HFFc6 (cell line): ENCODE measurements around the gene MSRB3. TPM values are rescaled to one million over a fixed set of nuclear protein-coding genes. Genes with fewer than 3 reads are reported as not detected.
"Not testable (repeated sequence)": the region's sequence is repeated elsewhere in the genome, so short reads cannot be mapped to it uniquely, and the experiment has no call there.

ENCODE experiments used
- DNase-seq: peaks from one replicate; pipeline ENCODE4 v3.0.0-alpha.2; 2018
- H3K27ac Mint-ChIP-seq: 2 replicates; pipeline ENCODE4 v1.8.0; 2020; ENCODE audit warnings: mild to moderate bottlenecking, mixed read lengths
- H3K27me3 Mint-ChIP-seq: 2 replicates; pipeline ENCODE4 v1.8.0; 2021; ENCODE audit warnings: mild to moderate bottlenecking, moderate library complexity, mixed read lengths; ENCODE audit not compliant: insufficient read depth
- H3K36me3 Mint-ChIP-seq: 2 replicates; pipeline ENCODE4 v1.8.0; 2021; ENCODE audit warnings: low read depth, mixed read lengths
- H3K4me1 Mint-ChIP-seq: 2 replicates; pipeline ENCODE4 v1.8.0; 2020; ENCODE audit warnings: low read depth, mixed read lengths
- H3K4me3 Mint-ChIP-seq: 2 replicates; pipeline ENCODE4 v1.8.0; 2020; ENCODE audit warnings: mild to moderate bottlenecking, moderate library complexity, mixed read lengths
- H3K9me3 Mint-ChIP-seq: 2 replicates; pipeline ENCODE4 v1.8.0; 2020; ENCODE audit warnings: mild to moderate bottlenecking, mixed read lengths
- CTCF ChIP-seq: fragments of 200-600 bp; sonication (generic); IDR thresholded peaks from 2 replicates; pipeline ENCODE4 v1.5.0; 2021; ENCODE audit warnings: antibody characterized with exemption, mild to moderate bottlenecking
- total RNA-seq, 6 experiments: library from RNA; stranded (reverse); fragmentation: NEBNext Ultra II Directional; extraction: Animal tissue kit (Norgen Biotek cat#: 25700); gene quantifications; 2 replicates in 1 of 6; 3 replicates in 5 of 6; pipeline ENCODE4 v1.2.3, GENCODE V29; 2021

Gene MSRB3
- total RNA-seq, 6 experiments from 2014 or later: 108 to 143 (median 127) TPM

- Mint-ChIP-seq H3K27ac (no peak overlapping the region), H3K4me3 (no peak overlapping the region), H3K4me1 (peaks cover 65% of the 10 kb centered on the region), H3K36me3 (peaks cover 31% of the 10 kb centered on the region), H3K9me3 (no peaks in the 10 kb centered on the region), H3K27me3 (peaks cover 2% of the 10 kb centered on the region; the same call in 1 of the 2 replicates)
- TF ChIP-seq CTCF: no peak
- DNase-seq: no peak
Observed at GRCh38 chr12:65450625-65451024, 172.1 kb downstream of the MSRB3 start.

DNA sequence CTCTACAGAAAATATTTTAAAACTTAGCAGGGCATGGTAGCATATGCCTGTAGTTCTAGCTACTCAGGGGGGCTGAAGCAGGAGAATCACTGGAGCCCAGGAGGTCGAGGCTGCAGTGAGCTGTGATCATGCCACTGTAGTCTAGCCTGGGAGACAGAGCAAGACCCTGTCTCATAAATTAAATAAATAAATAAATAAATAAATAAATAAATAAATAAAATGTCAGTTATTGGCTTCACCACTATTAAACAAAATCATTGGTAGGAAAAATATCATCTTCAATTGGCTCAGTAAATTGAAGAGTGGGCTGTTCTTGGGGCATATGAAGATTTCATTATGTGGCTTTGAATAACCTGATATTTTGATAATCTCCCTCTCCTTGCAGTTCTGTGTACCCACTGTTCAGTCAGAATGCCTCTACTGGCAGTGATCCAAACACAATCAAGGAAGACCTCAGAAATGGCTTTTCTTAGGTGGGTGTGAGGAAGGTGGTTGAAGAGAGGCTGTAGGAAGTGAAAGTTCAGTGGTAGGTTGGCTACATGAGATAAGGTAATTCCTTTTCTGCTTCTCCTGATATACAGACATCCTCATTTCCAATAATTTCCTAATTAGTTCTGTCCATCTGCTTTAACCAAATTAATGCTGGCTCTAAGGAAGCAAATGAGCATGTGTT, 175.8 kb downstream of the MSRB3 start:
- no peaks in the 10 kb centered on the region for H3K9me3 Mint-ChIP-seq
- peaks cover 47% of the 10 kb centered on the region for H3K4me1 Mint-ChIP-seq
- DNase-seq: no peak
- peaks cover 2% of the 10 kb centered on the region; the same call in 1 of the 2 replicates for H3K27me3 Mint-ChIP-seq
- H3K4me3 Mint-ChIP-seq: no peak overlapping the region
- no peak overlapping the region for H3K27ac Mint-ChIP-seq
- no peak for TF ChIP-seq CTCF
- peaks cover 52% of the 10 kb centered on the region for H3K36me3 Mint-ChIP-seq

- not testable (repeated sequence) for H3K27ac Mint-ChIP-seq, H3K27me3 Mint-ChIP-seq, H3K9me3 Mint-ChIP-seq, DNase-seq, H3K4me3 Mint-ChIP-seq
- H3K4me1 Mint-ChIP-seq: peaks cover 25% of the 10 kb centered on the region
- peaks cover 71% of the 10 kb centered on the region for H3K36me3 Mint-ChIP-seq
Observed at GRCh38 chr12:65457341-65457740, 178.9 kb downstream of the MSRB3 start.

- peaks cover 2% of the 10 kb centered on the region; the same call in 1 of the 2 replicates for H3K27me3 Mint-ChIP-seq
Observed at GRCh38 chr12:65458718-65459117, 180.2 kb downstream of the MSRB3 start.

GRCh38 chr12:65459545-65459944, 181.1 kb downstream of the MSRB3 start:
- Mint-ChIP-seq H3K4me3 (no peak overlapping the region), H3K27ac (no peak overlapping the region), H3K9me3 (no peaks in the 10 kb centered on the region), H3K4me1 (peaks cover 33% of the 10 kb centered on the region), H3K27me3 (no peaks in the 10 kb centered on the region; the same call in 1 of the 2 replicates), H3K36me3 (peaks cover 72% of the 10 kb centered on the region)
- no peak for TF ChIP-seq CTCF
- DNase-seq: no peak

More at GRCh38 chr12:65458718-65459117, 180.2 kb downstream of the MSRB3 start:
- no peaks in the 10 kb centered on the region for H3K9me3 Mint-ChIP-seq
- H3K4me1 Mint-ChIP-seq: peaks cover 25% of the 10 kb centered on the region
- peaks cover 73% of the 10 kb centered on the region for H3K36me3 Mint-ChIP-seq
- no peak for TF ChIP-seq CTCF
- no peak for DNase-seq
- no peak overlapping the region for H3K4me3 Mint-ChIP-seq
- H3K27ac Mint-ChIP-seq: no peak overlapping the region

- peaks cover 38% of the 10 kb centered on the region for H3K4me1 Mint-ChIP-seq
- H3K9me3 Mint-ChIP-seq: no peaks in the 10 kb centered on the region
- no peak overlapping the region for H3K27ac Mint-ChIP-seq
- no peaks in the 10 kb centered on the region; the same call in 1 of the 2 replicates for H3K27me3 Mint-ChIP-seq
- no peak for DNase-seq
- TF ChIP-seq CTCF: no peak
- H3K4me3 Mint-ChIP-seq: no peak overlapping the region
- peaks cover 71% of the 10 kb centered on the region for H3K36me3 Mint-ChIP-seq
Observed at GRCh38 chr12:65460063-65460462, 181.6 kb downstream of the MSRB3 start.
